ENCODE data around the gene GNAI2.

GNAI2 gene

DNA sequence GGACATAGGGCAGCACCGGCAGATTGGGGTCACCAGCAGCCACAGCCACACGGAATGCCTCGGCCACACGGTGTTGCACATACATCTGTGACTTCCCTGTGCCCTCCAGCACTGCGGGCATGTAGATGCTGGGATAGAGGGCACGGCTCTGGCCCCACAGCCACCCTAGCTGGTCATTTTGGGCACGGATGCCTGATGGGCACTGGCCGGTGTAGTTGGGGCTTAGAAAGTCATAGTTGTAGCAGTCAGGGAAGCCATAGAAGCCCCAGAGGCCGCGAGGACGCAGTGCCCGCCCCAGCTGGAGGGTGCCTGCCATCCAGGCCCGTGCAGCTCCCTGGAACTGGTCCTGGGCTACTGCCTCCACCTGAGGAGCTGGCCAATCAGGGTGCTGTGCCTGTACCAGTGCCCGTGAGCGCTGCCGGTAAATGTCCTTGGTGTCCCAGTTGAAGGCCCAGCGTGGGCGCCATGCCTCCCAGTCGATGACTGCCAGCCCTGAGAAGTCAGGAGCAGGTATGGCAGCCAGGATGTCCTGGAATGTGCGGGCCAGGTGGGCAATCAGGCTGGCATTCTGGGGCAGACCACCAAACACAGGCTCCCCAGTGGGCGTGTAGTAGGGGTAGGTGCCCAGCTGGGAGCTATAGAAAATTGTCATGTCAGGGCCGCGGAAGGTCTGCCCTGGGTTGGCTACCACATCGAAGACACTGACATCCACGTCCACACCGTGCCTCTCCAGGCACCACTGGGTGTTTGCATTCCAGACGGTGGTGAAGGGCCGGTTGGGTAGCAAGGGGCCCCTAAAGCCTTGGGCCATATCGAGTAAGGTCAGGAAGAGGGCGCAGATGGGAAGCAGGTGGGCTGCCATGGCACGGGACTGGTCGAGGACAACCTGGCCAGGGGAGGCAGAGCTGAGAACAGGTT is 66.3 kb downstream of the GNAI2 start:
- DNase-seq, result no peak

DNA sequence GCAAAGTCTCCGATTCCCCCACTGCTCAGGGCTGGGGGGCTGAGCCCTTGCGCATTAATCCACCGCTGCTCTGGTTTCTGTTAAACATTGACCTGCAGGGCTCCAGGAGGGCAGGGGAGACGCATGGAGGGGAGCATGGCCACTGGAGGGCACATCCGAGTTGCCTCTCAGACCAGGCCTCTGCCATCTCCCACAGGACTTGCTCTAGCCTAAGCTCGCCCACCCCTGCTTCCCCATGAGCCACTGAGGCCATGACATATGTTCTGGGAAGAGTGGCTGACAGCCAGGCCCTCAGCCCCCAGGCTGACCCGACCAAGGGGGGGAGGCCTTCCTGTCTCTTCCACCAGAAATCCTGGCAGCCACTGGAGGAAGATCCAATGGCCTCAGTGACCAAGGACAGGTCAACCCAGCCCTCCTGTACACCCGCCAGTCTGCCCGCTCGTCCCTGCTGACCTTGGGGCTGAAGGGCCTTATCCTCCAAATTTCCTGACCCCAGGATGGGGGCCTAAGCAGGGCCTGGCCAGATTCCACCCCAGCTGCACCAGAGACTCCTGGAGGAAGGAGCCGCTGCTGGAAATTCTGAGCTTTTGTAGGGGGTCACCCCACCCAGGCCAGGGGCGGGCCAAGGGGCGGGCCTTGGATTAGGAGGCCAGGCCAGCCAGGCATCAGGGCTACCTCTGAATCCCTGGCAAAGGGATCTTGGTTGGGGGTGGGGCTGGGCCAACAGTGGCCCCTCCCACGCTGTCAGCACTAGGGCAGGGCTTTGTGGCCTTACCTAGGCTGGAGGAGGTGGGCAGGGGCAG is 67.2 kb downstream of the GNAI2 start, which contains the start of gene HYAL1:
TSS of gene HYAL1 (minus strand) at position 562 of the 803 bp plus-strand sequence. CDS start 618 bp downstream, outside the sequence.
- DNase-seq, result no peak

DNA sequence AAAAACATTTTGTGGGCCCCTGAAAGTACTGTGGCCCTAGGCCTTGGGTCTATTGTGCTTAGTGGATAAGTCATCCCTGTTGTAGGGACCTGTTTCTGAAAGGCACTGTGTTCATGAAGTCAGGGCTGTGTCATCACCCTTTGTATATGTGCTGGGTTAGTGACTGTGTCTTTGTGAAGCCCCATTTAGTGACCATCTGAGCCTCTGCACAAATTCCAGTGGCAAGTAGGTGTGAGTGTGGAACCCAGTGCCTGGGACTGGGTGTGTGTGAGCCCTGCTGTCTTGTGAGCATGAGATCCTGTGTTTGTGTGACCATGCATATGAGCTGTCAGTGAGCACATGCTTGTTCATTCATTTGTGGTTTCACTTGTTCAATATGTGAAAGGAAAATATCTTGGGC is 68.6 kb downstream of the GNAI2 start:
- no peak for DNase-seq
